ENCODE data around the gene FLII.

GRCh38 chr17:18235743-18236256 lies 22.7 kb downstream of the FLII start:
- TF ChIP-seq CTCF (IDR thresholded peaks at IDR 0.05) (no peak), POLR2A (IDR thresholded peaks at IDR 0.05) (no peak)
